Measurements from ENCODE around the gene FDPS. TPM values are rescaled to one million over a fixed set of nuclear protein-coding genes. Genes with fewer than 3 reads are reported as not detected.

Gene FDPS
- total RNA-seq, 1 donor from 2014 or later = 215 TPM

DNA sequence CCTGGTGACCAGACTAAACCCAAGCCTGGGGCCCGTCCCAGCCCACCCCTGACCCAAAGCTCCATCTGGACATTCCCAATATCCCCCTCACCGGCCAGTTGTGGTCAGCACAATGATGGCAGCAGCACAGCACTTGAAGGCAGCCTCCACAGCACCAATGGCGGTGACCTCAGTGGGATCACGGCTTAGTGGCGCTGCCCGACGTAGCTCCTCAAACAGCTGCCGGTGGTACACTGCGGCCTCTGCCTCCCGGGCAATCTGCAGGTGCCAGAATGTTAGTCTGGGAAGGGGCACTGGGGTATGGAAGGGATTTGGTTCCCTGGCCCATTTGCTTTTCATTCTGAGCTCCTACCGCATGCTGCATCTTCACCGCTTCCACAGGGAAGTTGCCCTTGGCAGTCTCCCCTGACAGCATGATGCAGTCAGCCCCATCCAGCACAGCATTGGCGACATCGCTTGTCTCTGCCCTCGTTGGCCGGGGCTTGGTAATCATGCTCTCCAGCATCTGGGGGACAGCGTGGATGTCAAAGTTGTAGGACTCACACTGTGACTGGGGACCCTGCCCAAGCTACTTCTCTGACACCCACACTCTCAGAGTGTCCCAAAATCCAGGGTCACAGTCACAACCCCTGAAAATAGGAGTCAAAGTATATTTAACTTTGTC is 15.4 kb upstream of the FDPS start:
- Mint-ChIP-seq H3K9me3 (peaks cover 5% of the 10 kb centered on the region), H3K4me3 (no peak overlapping the region), H3K4me1 (peaks cover 6% of the 10 kb centered on the region), H3K27ac (no peak overlapping the region), H3K27me3 (ENCODE audit: insufficient read depth, low read depth) (peaks cover 26% of the 10 kb centered on the region), H3K36me3 (no peaks in the 10 kb centered on the region)
- Histone ChIP-seq H3K79me2 (ENCODE audit: low read depth) (no peaks in the 10 kb centered on the region), H3K9me3 (ENCODE audit: low read depth) (no peaks in the 10 kb centered on the region), H4K20me1 (ENCODE audit: low read depth) (no peaks in the 10 kb centered on the region), H3K27me3 (peaks cover 51% of the 10 kb centered on the region), H3K9ac (no peak overlapping the region), H3K4me2 (no peak overlapping the region), H3F3A (ENCODE audit: low read depth) (peaks cover 3% of the 10 kb centered on the region), H3K4me3 (no peak overlapping the region), H2AFZ (replicated peaks) (no peak overlapping the region), H3K4me1 (no peaks in the 10 kb centered on the region), H3K36me3 (no peaks in the 10 kb centered on the region), H3K27ac (no peak overlapping the region)
- TF ChIP-seq EZH2phosphoT487 (IDR thresholded peaks at IDR 0.05) = no peak
- TF ChIP-seq EZH2 (IDR thresholded peaks at IDR 0.05) = no peak
- TF ChIP-seq, protein P1, sequence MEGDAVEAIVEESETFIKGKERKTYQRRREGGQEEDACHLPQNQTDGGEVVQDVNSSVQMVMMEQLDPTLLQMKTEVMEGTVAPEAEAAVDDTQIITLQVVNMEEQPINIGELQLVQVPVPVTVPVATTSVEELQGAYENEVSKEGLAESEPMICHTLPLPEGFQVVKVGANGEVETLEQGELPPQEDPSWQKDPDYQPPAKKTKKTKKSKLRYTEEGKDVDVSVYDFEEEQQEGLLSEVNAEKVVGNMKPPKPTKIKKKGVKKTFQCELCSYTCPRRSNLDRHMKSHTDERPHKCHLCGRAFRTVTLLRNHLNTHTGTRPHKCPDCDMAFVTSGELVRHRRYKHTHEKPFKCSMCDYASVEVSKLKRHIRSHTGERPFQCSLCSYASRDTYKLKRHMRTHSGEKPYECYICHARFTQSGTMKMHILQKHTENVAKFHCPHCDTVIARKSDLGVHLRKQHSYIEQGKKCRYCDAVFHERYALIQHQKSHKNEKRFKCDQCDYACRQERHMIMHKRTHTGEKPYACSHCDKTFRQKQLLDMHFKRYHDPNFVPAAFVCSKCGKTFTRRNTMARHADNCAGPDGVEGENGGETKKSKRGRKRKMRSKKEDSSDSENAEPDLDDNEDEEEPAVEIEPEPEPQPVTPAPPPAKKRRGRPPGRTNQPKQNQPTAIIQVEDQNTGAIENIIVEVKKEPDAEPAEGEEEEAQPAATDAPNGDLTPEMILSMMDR (IDR thresholded peaks at IDR 0.05) = no peak
- no peak for DNase-seq (ENCODE audit: low spot score)

DNA sequence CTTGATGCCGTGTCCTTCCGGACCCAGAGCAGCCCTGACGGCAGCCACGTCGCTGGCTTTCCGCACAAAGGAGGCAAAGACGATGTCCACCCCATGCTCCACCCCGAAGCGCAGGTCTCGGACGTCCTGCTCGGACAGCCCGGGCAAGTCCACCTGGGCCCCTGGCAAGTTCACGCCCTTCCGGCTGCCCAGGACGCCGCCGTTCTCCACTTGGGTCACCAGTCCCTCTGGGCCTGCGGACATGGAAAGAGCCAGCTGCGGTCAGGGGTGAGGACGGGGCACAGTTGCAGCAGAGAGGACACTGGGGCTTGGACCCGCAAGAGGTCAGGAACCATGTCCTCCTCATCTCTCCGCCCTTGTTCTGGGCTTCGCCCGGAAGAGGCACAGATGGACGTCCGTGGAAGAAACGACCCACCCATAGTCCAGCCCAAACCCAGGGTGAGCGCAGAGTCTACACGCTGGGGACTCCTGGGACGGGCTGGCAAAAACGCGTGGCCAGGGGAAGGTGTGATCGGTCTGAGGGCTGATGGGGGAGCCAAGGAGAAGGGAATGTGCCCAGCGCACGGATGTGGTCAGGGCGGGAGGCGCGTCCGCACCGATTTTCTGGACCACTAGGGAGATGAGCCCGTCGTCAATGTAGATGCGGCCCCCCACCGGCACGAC is 14.0 kb upstream of the FDPS start:
- peaks cover 3% of the 10 kb centered on the region for H3F3A ChIP-seq (ENCODE audit: low read depth)
- H2AFZ ChIP-seq (replicated peaks) = peak overlapping the region; percentile 93
- peaks cover 6% of the 10 kb centered on the region for H3K4me1 Mint-ChIP-seq
- peaks cover 25% of the 10 kb centered on the region for H3K27me3 Mint-ChIP-seq (ENCODE audit: insufficient read depth, low read depth)
- H3K4me3 Mint-ChIP-seq = peak overlapping the region; percentile 47
- H3K9me3 Mint-ChIP-seq = peaks cover 5% of the 10 kb centered on the region
- H3K4me3 ChIP-seq = peak overlapping the region; percentile 47
- H3K4me1 ChIP-seq = no peaks in the 10 kb centered on the region
- H3K9ac ChIP-seq = no peak overlapping the region
- H3K36me3 Mint-ChIP-seq = no peaks in the 10 kb centered on the region
- H3K9me3 ChIP-seq (ENCODE audit: low read depth) = no peaks in the 10 kb centered on the region
- no peak overlapping the region for H3K27ac ChIP-seq
- peaks cover 51% of the 10 kb centered on the region for H3K27me3 ChIP-seq
- TF ChIP-seq, protein P1 (IDR thresholded peaks at IDR 0.05) = no peak
- TF ChIP-seq EZH2phosphoT487 (IDR thresholded peaks at IDR 0.05) (no peak), EZH2 (IDR thresholded peaks at IDR 0.05) (no peak)
- no peak overlapping the region for H3K27ac Mint-ChIP-seq
- H3K79me2 ChIP-seq (ENCODE audit: low read depth) = no peaks in the 10 kb centered on the region
- peak; percentile 40 for DNase-seq (ENCODE audit: low spot score)
- H4K20me1 ChIP-seq (ENCODE audit: low read depth) = no peaks in the 10 kb centered on the region
- H3K4me2 ChIP-seq = peak overlapping the region; percentile 83
- H3K36me3 ChIP-seq = no peaks in the 10 kb centered on the region

DNA sequence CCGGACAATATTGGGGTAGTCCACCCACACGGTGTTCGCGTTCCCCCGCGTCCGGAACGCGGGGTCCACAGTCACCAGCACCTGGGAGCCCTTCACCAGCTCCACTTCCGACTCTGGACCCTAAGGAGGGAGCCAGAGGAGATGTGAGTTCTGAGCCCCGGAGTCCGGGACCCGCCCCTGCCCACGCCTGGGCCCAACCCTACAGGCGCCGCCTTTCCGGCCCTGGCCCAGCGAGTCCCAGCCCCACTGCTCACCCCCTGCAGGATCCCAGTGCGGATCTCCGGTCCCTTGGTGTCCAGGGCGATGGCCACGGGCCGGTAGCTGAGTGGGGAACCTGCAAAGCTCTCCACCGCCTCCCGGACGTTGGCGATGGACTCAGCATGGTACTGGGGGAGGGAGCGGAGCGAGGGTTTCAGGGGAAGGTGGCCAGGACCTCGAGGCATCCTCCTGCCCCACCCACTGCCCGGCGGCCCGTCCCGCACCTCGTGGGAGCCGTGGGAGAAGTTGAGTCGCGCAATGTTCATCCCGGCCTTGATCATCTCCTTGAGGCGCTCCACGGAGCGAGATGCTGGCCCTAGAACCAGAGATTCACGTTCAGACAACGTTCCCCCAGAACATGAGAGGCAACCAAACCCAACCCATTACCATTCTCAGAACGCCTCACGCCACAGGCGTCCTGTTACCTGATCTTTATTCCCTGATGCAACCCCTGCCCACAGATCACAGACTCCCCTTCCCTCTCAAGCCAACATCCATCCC is 13.3 kb upstream of the FDPS start:
- peak overlapping the region; percentile 83 for H3K4me2 ChIP-seq
- TF ChIP-seq, protein P1 (IDR thresholded peaks at IDR 0.05) = no peak
- peak; percentile 56 for TF ChIP-seq EZH2 (IDR thresholded peaks at IDR 0.05)
- TF ChIP-seq EZH2phosphoT487 (IDR thresholded peaks at IDR 0.05) = no peak
- H4K20me1 ChIP-seq (ENCODE audit: low read depth) = no peaks in the 10 kb centered on the region
- H3K27me3 ChIP-seq = peaks cover 51% of the 10 kb centered on the region
- no peaks in the 10 kb centered on the region for H3K36me3 Mint-ChIP-seq
- H3K36me3 ChIP-seq = no peaks in the 10 kb centered on the region
- peaks cover 6% of the 10 kb centered on the region for H3K4me1 Mint-ChIP-seq
- H3K27me3 Mint-ChIP-seq (ENCODE audit: insufficient read depth, low read depth) = peaks cover 25% of the 10 kb centered on the region
- H3K9me3 Mint-ChIP-seq = peaks cover 5% of the 10 kb centered on the region
- H3K9ac ChIP-seq = no peak overlapping the region
- DNase-seq (ENCODE audit: low spot score) = no peak
- H3K4me1 ChIP-seq = no peaks in the 10 kb centered on the region
- H2AFZ ChIP-seq (replicated peaks) = peak overlapping the region; percentile 93
- H3K27ac ChIP-seq = no peak overlapping the region
- H3K4me3 ChIP-seq = peak overlapping the region; percentile 47
- no peaks in the 10 kb centered on the region for H3K79me2 ChIP-seq (ENCODE audit: low read depth)
- peaks cover 3% of the 10 kb centered on the region for H3F3A ChIP-seq (ENCODE audit: low read depth)
- peak overlapping the region; percentile 50 for H3K27ac Mint-ChIP-seq
- no peaks in the 10 kb centered on the region for H3K9me3 ChIP-seq (ENCODE audit: low read depth)
- no peak overlapping the region for H3K4me3 Mint-ChIP-seq

Measured in neural progenitor cell (in vitro differentiated cells).